HG03354 (cell line): Measurements from ENCODE around the gene MOB3C.
"Not testable (repeated sequence)": the region's sequence is repeated elsewhere in the genome, so short reads cannot be mapped to it uniquely, and the experiment has no call there.

ENCODE experiments used
- ATAC-seq: cut with Tn5 transposase; IDR thresholded peaks from one replicate; pipeline ENCODE4 v1.9.1; 2021; ENCODE audit warnings: mild to moderate bottlenecking; ENCODE audit not compliant: unreplicated experiment, poor library complexity, severe bottlenecking

Gene MOB3C

DNA sequence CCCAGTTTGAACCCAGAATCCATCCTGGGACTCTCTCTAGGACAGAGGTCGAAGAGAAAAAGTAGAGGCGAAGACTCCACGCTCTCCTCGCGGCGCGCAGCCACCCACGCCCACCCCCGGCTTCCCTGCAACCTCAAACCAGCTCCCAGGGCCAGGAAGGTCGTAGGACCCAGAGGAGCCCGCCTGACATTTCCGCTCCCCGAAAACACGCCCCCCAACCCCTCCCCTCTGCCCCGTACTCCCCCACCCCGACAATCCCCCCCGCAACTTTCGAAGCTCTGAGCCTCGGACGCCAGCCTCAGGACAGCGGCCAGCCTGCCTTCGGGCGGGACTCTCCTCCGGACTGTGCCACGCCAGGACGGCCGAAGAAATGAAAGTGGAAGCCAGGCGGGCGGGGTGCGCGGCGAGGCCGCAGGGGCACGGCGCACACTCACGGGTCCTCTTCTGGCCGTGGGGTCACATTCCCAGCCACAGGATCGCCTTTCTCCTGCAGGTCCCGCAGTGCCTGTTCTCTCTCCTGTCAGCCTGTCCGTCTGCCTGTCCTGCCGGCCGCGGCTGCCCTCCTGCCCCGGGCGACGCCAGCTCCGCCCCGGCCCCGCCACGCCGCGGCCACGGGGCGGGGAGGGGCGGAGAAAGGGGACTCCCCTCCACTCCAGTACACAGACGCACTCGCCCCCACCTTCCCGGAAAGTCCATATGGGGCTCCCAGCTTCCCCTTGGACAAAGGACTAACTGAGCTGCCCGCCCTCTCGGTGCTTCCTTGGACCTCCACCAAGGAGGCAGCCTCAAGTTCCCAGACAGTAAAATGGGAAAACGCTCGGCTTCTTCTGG is at the start of gene MOB3C:
Gene MOB3C (minus strand): TSS at position 535 of the 831 bp plus-strand sequence. CDS start 3,490 bp downstream, outside the sequence.
- ATAC-seq = peak; percentile 63

DNA sequence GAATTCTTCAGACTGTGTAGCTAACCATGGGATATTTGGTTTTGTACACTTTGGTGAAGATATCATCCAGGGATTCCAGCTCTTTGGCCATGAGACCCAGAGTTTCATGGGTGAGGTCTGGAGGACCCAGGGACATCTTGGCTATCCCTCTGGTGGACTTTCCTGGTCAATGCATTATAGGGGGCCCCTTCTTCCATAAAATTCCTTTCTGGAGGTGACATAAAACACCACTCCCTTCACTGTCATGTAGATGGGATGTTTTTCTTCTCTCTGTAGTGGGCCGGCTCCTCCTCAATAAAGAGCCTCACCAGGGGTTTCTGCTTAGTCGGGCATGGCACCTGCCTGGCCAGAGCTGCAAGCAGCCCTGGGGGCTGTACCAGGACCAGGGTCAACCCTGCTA is 49.4 kb upstream of the MOB3C start:
- ATAC-seq = no peak

DNA sequence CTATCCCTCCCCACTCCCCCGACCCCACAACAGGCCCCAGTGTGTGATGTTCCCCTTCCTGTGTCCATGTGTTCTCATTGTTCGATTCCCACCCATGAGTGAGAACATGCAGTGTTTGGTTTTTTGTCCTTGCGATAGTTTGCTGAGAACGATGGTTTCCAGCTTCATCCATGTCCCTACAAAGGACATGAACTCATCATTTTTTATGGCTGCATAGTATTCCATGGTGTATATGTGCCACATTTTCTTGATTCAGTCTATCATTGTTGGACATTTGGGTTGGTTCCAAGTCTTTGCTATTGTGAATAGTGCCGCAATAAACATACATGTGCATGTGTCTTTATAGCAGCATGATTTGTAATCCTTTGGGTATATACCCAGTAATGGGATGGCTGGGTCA is 46.3 kb upstream of the MOB3C start:
- ATAC-seq = not testable (repeated sequence)

DNA sequence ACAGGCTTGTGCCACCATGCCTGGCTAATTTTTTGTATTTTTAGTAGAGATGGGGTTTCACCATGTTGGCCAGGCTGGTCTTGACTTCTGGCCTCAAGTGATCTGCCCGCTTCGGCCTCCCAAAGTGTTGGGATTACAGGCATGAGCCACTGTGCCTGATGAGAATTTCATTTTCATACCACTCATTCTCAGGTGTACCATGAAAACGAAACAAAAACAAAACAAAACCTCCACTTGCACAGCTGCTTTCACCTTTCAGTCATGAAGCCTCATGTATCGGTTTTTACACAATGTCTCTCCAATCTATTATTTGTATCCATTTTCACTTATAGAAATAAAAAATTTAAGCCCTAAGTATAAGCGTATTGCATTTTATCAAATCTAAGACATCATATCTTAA is 43.5 kb upstream of the MOB3C start:
- ATAC-seq = peak; percentile 62

DNA sequence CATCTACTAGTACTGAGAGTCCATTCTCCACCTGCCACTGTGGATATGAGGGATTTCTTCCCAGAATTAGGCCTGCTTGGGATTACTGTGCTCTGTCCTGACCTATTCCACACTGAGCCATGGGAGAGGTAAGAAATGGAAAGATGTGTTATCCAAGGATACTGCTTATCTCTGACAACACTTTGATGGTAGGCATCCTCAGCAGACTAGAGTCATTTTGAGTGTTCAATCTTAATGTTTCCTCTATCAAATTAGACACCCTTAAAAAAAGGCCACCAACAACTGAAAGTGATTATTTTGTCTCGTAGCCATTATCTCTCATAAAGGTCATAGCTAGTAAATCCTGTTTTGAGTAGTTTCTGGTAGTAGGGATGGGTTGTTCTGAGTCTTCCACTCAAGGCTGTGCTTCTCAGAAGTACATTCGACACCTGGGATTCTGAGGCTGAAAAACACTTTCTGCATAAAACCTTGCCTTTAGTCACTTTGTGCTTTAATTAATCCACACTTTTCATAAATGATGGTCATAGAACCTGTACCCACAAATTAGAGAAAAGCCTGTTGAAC is 42.8 kb upstream of the MOB3C start:
- no peak for ATAC-seq

DNA sequence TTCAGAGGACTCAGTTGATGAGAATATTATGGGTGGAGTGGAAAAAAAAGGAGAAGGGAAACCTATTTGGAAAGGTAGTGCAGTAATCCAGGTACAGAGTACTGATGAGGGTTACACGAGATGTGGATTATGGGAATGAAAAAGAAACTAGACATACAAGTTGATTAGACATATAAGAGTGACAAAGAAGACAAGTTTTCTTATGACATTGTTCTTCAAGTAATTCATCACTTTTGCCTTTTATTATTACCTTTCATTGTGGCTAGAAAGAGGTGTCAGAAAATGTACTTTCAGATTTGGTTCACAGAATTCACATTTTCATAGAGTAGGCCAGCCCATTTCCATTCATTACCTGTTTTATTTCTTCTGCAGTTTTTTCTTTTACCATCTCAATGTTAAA is 41.2 kb upstream of the MOB3C start:
- ATAC-seq = no peak

DNA sequence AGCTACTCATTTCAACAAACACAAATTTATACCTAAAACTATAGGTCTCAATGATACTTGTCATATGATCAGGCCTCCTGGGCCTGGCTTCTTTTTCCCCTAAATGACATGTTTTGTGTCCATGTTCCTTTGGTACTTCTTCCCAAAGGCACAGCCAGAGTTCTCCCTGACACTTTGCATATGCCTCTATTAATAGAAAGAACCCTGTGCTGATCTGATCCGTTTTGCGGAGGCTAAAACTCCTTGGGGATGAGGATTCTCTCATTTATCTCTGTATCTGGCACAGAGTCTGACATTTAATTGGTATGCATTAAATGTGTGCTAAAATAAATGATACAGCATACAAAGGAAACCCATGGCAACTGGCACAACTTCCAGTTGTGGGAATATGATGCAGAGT is 40.0 kb upstream of the MOB3C start:
- ATAC-seq = no peak

DNA sequence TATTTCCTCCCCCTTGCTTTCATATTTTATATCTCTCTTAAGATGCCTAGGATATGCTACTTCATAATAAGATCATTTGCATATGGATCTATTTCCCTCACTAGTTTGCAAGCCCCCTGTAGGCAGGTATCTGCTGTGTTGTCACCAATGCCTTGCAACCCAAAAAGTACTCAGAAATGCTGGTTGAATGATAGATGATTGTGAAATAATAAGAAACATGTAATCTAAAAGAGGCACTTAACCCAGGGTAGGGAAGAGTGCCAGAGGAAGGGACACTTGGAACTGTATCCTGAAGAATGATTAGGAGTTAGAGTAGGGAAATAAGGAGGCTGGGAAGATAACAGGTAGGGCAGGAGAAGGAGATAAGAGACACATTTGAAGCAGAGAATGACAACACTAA is 39.2 kb upstream of the MOB3C start:
- no peak for ATAC-seq

DNA sequence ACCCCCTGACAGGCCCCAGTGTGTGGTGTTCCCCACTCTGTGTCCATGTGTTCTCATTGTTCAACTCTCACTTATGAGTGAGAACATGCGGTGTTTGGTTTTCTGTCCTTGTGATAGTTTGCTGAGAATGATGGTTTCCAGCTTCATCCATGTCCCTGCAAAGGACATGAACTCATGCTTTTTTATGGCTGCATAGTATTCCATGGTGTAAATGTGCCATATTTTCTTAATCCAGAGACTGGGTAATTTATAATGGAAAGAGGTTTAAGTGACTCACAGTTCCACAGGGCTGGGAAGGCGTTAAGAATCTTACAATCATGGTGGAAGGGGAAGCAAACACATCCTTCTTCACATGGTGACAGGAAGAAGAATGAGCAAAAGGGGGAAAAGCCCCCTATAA is 38.1 kb upstream of the MOB3C start:
- ATAC-seq = not testable (repeated sequence)

DNA sequence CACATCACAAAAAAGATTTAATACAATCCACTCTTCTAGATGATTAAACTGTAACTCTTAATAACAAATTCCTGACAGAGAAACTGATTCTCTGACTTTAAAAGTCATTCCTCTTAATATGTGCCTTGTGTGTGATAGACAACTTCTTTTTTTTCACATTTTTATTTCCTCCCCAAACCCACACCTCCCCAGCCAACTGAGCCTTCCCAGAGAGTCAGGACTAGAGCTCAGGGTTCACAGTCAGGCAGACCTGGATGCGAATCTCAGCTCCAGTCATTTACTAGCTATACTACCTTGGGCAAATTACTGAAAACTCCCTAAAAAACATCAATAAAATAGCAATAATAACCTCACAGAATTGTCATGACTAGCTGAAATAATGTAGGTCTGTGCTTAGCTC is 37.4 kb upstream of the MOB3C start:
- ATAC-seq = no peak

DNA sequence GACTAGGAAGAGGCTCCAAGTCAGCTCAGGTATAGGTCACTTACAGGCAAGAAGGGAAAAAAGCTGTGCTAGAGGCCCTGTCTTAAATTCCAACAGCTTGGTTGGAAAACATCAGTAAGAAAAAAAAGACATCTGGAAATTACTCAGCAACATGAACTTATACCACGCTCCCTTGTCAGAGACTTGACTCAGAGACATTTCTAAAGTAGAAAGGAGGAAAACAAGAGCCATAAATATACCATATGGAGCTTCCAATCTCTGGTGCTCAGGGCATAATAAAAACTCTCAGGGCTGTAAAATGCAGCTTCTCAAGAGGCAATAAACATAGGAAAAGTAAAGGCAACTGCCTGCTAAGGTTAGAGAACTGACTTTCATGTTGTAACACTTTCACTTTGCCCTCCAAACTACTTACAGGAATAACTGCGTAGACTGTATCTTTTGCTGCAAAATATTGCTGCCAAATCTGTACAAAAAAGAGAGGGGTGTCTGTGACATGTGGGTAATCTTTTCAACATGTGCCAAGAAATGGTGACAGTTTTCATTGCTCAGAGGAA is 36.9 kb upstream of the MOB3C start:
- no peak for ATAC-seq

DNA sequence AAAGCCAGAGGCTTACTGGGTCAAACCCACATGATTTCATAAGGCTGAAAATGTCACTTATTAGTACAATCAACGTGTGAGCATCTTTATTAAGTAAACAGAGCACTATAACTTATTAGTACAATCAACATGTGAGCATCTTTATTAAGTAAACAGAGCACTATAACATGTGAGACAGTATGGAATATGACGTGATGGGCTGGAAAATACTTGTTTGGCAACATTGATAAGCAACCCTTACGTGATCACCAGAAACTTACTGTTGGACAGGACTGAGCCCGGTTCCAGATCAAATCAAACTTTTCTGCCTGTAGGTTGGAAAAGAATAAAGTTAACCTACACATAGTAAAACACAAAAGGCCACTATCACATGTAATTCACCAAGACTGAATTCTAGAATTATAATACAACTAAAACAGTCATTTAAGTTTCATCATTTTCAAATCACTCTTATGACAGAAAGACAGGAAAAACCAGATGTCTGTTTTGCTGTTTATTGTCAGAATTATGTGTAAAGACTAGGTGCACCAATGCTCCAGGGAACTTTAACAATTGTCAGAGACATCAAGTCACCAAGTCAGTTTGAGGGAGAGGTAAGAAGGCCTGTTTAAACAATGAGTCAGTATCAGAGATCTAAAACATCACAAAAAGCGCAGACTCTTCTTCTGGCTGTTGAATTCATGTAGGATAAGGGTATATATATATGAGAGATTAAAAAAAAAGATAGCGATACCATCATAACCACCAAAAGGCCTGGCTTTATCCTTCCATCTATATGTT is 35.9 kb upstream of the MOB3C start:
- ATAC-seq = no peak

DNA sequence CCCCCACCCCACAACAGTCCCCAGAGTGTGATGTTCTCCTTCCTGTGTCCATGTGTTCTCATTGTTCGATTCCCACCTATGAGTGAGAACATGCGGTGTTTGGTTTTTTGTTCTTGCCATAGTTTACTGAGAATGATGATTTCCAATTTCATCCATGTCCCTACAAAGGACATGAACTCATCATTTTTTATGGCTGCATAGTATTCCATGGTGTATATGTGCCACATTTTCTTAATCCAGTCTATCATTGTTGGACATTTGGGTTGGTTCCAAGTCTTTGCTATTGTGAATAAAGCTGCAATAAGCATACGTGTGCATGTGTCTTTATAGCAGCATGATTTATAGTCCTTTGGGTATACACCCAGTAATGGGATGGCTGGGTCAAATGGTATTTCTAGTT is 34.5 kb upstream of the MOB3C start:
- not testable (repeated sequence) for ATAC-seq

DNA sequence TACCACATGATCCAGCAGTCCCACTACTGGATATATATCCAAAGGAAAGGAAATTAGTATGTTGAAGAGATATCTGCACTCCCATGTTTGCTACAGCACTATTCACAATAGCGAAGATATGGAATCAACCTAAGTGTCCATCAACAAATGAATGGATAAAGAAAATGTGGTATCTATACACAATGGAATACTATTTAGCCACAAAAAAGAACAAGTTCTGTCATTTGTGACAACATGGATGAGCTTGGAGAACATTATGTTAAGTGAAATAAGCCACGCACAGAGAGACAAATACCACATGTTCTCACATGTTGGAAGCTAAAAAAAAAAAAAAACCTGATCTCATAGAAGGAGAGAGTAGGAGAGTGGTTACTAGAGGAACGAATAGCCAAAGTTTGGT is 33.9 kb upstream of the MOB3C start:
- ATAC-seq = no peak

DNA sequence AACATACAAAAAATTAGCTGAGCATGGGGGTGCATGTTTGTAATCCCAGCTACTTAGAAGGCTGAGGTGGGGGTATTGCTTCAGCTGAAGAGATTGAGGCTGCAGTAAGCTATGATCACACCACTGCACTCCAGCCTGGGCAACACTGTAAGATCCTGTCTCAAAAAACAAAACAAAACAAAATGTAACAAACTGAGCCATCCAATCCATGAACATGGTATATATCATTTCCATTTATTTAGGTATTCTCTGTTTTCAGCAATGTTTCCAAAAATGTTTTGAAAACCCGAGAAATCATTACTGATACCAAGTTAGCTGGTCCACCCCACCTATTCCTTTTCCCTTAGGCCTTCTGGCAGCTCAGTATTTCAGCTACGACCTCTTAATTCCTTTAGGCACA is 33.2 kb upstream of the MOB3C start:
- no peak for ATAC-seq

DNA sequence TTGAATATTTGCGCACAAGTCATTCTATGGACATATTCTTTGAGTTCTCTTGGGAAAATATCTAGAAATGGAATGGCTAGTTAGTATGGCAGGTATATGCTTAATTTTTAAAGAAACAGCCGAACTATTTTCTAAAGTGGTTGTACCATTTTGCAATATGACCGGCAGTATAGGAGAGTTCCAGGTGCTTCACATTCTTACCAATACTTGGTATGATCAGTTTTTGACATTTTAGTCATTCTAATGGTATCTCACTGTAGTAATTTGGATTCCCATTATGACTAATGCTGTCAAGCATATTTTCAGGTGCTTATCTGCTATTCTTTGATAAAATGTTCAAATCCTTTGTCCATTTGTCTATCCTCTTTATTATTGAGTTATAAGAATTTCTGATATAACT is 31.0 kb upstream of the MOB3C start:
- ATAC-seq = no peak

DNA sequence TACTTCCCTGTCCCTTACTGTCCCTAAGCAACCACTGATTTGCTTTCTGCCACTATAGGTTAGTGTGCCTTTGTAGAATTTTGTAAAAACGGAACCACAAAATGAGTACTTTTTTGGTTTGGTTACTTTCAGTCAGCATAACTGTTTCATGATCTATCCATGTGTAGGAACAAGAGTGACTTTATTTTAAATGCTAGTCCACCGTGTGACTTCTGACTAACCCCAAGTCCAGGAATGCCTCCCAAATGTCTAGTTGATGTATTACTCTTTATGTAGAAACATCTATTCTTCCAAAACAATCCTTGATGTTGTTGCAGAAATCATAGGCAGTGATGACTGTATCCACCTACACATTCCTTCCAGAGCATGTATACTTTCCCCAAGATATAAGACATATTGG is 30.2 kb upstream of the MOB3C start:
- ATAC-seq = no peak

DNA sequence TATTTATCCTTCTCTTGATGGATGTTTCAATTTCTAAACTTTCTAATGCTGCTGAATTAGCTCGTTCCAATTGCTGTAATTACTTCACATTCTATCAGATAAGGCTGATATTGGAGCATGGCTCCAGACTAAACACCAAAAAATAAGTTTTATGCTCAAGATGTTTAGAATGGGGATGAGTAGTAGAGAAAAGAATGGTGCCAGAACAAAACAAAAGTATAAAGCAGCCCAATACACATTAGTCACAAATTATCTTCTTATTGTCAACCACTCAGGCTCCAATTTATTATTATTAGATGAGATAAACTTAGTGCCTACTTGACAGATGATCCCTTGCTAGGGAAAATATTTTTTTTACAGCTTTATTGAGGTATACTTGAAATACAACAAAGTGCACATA is 29.7 kb upstream of the MOB3C start:
- ATAC-seq = no peak

DNA sequence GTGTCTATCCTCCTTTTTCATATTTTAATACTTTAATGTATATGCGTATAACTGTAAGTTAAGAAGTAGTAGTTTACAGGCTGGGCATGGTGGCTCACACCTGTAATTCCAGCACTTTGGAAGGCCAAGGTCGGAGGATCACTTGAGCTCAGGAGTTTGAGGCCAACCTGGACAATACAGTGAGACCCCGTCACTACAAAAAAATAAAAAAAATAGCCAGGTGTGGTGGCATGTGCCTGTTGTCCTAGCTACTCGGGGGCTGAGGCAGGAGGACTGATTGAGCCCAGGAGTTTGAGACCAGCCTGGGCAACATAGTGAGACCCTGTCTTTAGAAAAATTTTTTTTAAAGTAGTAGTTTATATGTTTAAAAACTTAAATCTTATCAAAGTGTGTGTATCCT is 29.2 kb upstream of the MOB3C start:
- ATAC-seq = no peak

DNA sequence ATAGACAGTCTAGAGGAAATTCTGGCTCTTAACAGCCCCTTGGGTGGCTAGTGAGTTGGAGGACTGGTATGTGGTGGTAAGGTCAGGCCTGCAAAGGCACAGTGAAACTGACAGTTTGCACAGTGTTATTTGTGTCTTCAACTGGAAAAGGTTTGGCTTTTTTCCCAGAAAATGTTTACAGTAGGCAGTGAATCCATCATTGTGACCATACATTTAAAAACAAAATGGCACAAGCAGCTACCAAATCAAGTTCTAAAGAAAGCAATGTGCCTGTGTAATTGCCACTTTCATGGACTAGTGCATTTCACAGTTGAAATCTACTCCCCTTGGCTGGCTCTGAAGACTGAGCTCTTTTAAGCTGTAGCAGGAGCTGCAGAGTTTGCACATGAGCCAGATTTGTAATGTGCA is 26.8 kb upstream of the MOB3C start:
- no peak for ATAC-seq
